ENCODE measurements around the gene ARID3C.
"Not testable (repeated sequence)": the region's sequence is repeated elsewhere in the genome, so short reads cannot be mapped to it uniquely, and the experiment has no call there.

Gene ARID3C

DNA sequence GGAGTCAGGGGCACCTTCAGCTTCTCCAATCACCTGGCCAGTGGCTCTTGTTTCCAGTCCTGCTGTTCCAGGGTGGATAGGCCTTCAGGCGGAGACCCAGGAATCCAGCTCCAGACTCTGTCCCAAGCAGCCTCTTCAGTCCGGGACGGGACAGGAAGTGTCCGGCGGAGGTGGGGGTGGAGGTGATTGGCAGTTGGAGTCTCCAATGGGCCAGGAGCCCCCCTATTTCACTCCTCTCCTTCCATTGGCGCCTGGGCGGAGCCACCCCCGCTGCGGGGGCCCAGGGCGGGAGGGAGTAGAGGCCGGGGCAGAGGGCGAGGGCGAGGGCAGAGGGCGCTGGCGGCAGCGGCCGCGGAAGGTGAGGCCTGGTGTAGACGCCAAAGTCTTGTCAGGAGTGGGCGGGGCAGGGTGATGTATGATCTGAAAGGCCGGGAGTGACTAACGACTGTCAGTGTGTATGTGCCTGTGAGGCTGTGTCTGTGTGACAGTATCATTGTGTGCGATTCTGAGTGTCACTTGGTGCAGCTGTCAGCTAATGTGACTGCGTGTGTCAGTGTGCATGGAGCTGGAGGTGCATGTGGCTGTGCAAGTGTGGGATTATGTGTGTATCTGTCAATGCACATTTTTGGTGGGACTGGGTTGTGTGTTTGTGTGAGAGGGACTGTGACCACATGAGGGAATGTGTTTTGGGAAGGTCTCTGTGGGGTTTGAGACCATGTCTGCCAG, 23.2 kb upstream of the ARID3C start, which contains the start of gene IL11RA:
Gene IL11RA (plus strand): TSS at position 310 of the 726 bp plus-strand sequence. CDS start 3,033 bp downstream, outside the sequence.
- DNase-seq (ENCODE audit: low read depth): no peak

DNA sequence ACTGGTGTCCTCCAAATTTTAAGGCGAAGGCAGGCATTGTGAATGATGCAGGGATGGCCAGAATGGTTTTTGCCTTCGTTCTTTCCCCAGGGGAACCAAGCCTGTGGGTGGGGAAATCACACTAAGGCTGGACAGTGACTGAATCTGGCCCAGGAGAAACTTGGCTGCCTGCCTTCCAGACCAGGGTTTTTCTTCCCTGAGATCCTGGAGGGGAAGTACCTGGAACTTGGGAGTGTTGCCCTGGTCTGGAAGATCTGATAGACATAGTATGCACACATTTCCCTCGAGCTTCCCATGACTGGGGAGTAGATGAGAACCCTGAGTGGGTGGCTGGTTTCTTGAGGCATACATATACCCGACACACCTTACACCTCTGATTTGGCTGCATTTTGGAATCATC, 22.5 kb upstream of the ARID3C start:
- DNase-seq (ENCODE audit: low read depth): no peak

DNA sequence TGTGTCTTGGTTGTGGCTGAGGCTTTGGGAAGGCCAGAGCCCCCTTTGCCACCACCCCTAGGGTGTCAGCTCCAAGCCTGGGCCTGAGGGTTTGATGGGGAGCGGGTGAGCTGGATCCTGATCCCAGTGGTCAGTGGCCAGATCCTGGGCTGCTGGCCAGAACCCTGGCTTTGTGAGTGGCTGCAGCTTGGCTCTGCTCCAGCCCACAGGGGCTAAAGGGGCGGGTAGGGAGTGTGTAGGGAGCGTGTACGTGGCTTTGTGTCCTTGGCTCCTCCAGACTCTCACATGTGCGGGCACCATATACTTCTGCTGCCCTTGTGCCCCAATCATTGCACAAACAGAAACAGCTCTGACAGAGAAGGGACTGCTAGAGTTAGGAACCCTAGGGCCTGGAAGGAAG, 21.9 kb upstream of the ARID3C start:
- no peak for DNase-seq (ENCODE audit: low read depth)

DNA sequence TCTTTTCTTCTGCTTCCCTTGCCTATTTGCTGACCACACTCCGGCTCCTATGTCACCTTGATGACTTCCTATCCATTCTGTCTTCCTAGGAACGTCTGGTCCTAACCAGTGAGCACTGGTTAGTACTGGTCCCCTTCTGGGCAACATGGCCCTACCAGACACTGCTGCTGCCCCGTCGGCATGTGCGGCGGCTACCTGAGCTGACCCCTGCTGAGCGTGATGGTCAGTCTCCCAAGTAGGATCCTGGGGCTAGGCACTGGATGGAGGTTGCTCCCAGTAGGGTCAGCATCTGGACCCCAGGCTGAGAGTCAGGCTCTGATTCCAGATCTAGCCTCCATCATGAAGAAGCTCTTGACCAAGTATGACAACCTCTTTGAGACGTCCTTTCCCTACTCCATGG, 19.8 kb upstream of the ARID3C start:
- DNase-seq (ENCODE audit: low read depth): no peak

DNA sequence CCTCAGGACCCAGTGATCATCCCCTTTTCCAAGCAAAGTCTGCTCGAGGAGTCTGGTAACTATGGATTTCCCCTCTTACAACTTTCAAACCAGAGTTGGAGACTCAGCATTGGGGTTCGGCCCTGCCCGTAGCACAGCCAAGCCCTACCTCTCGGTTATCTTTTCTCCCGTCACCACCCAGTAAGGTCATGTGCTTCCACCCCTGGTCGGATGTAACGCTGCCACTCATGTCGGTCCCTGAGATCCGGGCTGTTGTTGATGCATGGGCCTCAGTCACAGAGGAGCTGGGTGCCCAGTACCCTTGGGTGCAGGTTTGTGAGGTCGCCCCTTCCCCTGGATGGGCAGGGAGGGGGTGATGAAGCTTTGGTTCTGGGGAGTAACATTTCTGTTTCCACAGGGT, 18.8 kb upstream of the ARID3C start:
- DNase-seq (ENCODE audit: low read depth): no peak

DNA sequence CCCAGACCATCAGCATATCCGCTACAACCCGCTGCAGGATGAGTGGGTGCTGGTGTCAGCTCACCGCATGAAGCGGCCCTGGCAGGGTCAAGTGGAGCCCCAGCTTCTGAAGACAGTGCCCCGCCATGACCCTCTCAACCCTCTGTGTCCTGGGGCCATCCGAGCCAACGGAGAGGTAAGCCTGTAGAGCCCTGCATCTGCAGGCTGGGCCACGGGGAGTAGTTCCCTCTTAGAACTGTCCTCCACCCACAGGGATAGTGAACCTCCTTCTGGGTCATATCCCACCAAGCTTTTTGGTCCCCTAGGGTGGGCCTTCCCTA, 18.2 kb upstream of the ARID3C start:
- DNase-seq (ENCODE audit: low read depth): no peak

DNA sequence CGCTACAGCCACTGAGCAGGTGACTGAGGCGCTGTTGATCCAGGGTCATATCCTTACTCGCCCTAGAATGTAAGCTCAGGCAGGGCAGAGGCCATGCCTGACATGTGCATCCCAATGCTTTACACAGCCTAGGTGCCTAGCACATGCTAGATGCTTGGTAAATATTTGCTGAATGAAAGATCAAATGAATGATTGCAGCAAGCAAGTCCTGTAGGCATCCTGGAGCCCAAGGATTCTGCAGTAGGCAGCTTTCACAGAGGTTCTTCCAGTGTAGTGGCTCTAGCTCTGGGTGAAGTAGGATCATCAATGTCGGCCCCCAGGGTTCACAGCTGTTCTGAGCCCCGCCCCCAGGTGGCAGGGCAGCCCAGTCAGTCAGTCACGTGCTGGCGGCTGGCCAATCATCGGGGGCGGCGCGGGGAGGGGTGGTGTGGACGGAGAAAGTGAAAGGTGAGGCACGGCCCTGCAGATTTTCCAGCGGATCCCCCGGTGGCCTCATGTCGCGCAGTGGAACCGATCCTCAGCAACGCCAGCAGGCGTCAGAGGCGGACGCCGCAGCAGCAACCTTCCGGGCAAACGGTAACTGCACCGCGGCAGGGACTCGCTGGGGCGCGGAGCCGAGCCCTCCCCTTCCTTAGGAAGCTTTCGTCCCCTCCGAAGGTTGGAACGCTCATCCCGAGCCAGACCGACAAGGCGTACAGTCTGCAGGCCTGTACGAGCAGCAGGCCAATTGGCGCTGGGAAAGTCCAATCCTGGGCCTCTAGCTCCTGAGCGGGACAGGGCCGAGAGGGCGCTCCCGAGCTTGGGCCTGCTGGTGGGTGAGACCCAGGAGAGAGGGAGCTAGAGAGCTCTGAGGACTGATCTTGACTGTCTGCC, 17.6 kb upstream of the ARID3C start, which contains the start of gene GALT:
Gene GALT (plus strand): TSS at position 465 of the 873 bp plus-strand sequence. CDS start 30 bp downstream, at position 495.
- peak; percentile 94 for DNase-seq (ENCODE audit: low read depth)

DNA sequence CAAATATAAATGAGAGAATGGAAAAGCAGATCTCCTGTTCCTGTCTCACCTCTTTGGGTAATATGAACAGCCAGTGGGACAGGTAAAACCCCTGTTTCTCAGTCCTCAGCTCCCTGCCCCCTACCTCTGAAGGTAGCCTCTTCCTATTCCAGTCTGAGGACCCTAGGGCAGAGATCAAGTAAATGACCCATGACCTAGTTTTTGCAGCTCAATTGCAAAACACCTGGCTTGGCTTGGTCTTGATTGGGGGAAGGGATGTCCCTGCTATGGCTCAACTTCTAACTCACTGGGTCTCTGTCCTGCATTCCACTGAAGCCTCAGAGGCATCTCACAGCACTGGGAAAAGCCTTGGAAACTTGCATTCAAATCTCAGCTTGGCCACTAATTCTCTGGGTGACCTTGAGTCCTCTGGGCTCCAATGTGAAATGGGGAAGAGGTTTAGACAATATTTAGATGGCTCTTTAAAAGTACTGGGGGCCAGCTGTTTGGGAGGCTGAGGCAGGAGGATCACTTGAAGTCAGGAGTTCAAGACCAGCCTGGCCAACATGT, 16.0 kb upstream of the ARID3C start:
- DNase-seq (ENCODE audit: low read depth): no peak

DNA sequence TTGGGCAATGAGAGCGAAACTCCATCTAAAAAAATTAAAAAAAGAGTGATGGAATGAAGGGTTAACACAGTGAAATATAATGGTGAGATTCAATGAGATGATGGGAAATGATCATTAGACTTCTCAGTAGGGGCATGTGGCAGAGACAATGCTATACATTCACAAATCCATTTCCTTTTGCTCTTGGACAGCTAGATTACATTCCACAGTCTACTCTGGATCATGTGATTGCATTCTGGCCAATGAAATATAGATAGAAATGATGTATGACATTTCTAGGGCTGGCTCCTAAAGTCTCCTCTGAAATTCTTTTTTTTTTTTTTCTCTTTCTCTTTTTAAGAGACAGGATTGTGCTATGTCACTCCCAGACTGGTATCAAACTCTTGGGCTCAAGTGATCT, 13.8 kb upstream of the ARID3C start:
- DNase-seq (ENCODE audit: low read depth): no peak

DNA sequence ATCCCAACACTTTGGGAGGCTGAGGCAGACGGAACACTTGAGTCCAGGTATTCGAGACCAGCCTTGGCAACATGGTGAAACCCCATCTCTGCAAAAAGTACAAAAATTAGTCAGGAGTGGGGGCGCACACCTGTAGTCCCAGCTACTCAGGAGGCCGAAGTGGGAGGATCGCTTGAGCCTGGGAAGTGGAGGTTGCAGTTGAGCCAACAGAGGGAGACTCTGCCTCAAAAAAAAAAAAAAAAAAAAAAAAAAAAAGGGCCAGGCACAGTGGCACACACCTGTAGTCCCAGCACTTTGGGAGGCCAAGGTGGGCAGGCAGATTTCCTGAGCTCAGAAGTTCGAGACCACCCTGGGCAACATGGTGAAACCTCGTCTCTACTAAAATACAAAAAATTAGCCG, 10.5 kb upstream of the ARID3C start:
- not testable (repeated sequence) for DNase-seq (ENCODE audit: low read depth)

DNA sequence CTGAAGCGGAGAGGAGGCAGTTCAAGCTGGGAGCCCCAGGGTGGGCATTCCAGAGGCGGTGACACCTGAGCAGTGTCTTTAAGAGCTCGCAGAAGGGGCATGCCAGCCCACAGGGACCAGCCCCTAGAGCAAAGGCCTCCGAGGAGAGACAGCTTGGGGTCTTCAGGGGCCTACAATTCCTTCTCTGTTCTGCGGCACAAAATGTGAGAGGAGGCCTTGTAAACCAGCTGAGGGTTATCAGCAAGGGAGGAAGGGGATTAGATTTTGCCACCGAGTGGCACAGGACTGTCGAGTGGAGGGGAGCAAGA, 9.2 kb upstream of the ARID3C start:
- no peak for DNase-seq (ENCODE audit: low read depth)

DNA sequence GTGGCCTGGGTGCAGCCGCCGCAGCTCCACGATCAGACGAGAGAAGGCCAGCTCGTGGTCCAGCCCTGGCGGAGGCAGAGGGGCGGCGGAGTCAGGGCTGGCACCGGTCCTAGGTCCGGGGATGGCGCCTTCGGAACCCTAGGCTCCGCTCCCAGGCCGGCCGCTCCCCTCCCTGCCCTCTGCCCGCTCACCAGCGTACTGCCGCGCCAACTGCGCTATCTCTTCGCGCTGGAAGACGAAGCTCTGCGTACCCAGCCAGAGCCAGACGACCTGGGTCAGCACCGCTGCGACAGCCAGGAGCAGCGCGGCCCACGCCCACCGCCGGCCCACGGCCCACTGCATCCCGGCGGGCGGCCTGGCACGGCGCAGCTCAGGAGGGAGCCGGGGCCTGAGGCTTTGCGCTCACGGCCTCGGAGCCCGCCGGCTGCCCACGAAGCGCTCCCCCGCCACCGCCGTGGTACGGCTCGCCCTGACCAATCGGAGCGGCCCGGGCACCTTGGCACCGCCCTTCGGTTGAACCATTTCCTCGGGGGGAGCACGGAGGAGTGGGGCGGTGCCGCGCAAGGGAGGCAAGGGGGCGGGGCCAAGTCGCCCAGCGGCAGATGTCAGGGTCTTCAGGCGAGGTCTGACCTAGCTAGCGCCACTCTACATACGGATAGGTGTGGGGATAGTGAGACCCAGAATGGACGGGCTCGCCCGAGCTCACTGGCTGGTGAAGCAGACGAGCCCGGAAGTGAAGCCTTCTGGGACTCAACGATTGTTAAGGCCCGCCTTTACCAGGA, 8.7 kb upstream of the ARID3C start, which contains the start of gene SIGMAR1:
Gene SIGMAR1 (minus strand): TSS at position 432 of the 782 bp plus-strand sequence. CDS start 90 bp downstream, at position 342.
- DNase-seq (ENCODE audit: low read depth): peak; percentile 90

DNA sequence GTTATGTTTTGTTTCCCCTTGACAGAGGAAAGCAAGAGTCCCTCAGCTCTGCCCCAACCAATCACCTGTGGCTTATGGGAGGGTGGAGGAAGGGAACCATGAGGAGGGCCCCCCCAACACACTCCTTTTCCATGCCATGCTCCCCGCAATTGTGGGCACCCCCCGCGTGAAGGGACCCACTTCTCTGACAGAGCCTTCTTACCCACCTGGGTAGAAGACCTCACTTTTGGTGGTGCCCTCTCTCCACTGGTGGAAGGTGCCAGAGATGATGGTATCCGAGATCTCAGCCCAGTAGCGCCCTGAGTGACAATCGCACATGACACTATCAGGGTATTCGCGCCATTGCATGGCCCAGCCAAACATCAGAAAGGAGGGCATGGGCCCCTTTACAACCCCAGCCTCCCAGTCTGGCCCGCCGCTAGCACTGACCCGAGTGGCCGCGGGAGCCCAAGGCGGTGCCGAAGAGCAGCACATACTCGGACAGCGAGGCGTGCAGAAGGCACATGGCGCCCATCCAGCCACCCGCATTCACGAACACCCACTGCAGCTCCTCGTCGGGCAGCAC, 8.0 kb upstream of the ARID3C start:
- DNase-seq (ENCODE audit: low read depth): no peak

DNA sequence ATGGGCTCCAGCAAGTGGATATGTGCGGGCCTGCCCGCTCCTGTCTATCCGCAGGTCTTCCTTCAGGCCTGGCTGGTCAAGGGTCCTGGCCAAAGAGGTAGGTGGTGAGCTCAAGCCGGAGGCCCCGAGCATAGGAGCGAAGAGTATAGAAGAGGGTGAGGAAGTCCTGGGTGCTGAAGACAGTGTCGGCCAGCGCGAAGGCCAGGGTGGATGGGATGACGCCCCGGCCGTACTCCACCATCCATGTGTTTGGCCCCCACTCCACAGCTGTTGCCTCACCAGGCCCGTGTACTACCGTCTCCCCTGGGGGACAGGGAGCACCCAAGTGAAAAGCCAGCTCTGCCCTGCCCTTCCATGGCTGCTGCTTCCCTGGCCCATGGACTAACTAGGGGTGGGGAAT, 6.7 kb upstream of the ARID3C start:
- DNase-seq (ENCODE audit: low read depth): no peak

DNA sequence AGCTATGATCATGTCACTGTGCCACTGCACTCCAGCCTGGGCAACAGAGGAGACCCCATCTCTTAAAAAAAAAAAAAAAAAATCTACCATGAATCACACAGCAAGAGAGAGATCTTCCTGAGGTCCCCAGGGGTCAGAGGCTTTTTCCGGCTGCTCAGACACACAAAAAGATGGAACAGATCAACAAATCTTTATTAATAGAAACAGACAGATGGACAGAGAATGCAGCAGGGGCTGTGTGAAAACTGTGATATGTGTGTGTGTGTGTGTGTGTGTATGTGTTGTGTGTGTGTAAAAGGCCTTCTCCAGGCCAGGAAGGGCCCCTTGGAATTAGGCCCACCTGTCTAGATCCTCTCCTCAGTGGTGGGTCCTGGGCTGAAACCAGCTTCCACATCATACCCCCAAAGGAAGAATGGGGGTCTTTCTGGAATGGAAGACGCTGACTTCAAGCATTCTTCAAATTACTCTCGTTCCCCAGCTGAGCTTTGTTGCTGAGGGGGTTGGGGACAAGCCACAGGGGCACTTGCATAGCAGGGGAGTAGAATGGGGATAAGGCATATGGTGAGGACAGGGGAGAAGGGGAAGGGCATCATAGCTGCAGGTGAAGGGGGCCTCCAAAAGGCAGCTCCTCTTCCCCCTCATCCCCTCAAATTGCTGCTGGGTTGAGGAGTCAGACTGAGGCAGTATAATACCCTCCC, 5.8 kb upstream of the ARID3C start:
- no peak for DNase-seq (ENCODE audit: low read depth)

DNA sequence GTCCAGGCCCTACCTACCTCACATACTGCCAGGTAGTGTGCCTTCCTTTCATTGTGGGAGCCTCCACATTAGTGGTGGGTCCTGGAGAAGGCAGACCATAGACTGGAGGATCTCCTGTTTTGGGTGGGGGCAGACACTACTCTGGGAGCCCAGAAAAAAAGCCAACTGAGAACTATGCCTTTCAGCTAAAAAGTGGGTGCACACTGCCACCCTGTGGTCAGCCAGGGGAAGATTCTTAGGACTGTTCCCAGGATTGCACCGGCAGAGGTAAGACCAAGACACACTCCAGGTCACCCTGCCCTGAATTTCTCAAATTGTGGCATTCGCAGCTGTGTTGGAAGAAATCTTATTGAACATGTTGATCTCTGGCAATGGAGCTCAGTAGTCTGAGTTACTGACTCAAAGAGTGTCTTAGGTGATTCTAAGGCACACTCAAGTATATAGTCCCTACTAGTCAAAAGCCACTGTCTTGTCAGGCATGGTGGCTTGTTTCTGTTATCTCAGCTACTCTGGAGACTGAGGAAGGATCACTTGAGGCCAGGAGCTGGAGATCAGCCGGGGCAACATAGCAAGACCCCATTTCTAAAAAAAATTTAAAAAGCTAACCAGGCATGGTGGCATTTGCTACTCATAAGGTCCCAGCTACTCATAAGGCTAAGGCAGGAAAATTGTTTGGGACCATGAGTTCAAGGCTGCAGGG, 5.1 kb upstream of the ARID3C start:
- peak; percentile 49 for DNase-seq (ENCODE audit: low read depth)

DNA sequence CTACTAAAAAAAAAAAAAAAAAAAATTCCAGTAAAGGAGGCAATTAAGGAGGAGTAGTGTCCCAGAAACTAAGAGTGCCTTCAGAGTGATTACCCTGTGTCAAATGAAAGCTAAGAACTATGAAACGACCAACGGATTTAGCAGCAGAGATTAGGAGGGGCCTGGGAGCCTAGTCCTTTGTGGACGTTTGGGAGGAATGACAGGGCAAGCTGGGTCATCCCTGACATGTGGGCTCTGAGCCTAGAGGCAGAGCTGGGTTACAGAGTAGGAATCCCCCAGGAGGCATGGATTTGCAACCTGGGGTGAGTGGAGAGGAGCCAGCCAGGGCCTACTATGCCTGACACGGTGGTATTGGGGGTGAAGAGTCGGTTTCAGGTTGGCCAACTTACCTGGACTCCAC, 4.3 kb upstream of the ARID3C start:
- no peak for DNase-seq (ENCODE audit: low read depth)

DNA sequence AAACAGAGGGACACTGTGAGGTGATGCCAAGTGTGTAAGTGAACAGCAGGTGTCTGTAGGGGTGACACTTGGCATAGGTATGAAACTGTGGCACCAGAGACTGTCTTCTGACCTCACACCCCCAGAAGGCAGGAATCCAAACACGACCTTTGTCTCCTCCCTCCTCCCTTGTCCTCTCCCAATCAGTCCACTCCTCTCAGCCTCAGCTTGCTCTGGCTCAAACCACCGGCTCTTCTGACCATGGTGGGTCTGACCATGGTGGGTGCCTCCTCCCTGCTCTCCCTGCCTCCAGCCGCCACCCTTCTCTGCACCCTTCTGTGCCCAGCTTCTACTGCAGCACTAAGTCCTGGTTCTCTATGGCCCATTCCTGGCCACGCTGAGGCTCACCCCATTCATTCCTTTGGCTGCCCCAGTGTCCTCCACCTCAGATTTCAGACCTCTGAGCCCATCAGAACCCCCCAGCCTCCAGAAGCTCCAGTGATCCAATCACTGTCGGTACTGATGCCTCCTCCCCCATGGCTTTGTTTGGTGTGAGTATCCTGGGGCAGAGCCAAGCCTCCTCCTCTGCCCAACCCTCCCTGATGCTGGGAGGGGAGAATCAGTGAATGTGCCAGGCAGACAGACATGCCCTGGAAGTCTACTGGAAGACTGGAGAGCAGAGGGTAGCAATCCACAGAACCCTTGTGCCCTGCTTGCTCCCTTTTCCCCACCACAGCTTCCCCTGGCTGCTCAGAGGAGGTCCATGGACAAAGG, 1.7 kb upstream of the ARID3C start:
- DNase-seq (ENCODE audit: low read depth): no peak

DNA sequence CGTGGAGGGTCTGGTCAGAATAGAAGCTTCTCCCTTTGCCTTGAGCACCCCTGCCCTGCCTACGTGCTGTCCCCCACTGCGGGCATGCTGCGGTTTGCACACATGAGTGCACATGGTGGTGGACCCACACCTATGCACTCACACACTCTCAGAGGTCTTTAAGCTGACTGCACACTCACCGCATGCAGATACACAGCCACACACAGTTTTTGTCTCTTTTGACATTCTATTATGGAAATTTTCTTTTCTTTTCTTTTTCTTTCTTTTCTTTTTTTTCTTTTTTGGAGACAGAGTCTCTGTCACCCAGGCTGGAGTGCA, 584 bp upstream of the ARID3C start:
- no peak for DNase-seq (ENCODE audit: low read depth)
